Measurements from ENCODE around the gene CLEC19A.

DNA sequence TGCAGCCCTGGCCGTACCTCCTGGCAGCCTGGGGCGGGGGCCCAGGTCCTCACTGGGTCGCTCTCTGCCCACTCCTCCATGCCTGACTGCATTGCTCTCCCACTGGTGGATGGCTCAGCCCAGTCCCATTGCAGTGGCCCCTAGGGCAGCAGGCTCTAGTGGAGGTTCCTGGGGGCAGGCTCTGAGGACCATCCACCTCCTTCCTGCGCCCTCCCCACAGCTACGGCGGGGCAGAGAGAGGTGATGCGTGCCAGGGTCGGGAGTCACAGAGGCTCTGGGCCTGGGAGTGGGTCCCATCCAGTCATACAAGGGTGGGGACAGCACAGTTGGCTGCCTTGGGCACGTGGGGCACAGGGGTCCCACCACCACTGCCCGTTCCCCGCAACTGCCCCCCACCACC is 44.0 kb upstream of the CLEC19A start:
- no peak for TF ChIP-seq EZH2phosphoT487 (IDR thresholded peaks at IDR 0.05; ENCODE audit: borderline replicate concordance)
- TF ChIP-seq, protein P1, sequence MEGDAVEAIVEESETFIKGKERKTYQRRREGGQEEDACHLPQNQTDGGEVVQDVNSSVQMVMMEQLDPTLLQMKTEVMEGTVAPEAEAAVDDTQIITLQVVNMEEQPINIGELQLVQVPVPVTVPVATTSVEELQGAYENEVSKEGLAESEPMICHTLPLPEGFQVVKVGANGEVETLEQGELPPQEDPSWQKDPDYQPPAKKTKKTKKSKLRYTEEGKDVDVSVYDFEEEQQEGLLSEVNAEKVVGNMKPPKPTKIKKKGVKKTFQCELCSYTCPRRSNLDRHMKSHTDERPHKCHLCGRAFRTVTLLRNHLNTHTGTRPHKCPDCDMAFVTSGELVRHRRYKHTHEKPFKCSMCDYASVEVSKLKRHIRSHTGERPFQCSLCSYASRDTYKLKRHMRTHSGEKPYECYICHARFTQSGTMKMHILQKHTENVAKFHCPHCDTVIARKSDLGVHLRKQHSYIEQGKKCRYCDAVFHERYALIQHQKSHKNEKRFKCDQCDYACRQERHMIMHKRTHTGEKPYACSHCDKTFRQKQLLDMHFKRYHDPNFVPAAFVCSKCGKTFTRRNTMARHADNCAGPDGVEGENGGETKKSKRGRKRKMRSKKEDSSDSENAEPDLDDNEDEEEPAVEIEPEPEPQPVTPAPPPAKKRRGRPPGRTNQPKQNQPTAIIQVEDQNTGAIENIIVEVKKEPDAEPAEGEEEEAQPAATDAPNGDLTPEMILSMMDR (conservative IDR thresholded peaks at IDR 0.05; ENCODE audit: low read length) = no peak

Data from Loucy (cell line).